ENCODE measurements around the gene CTTN.
"Not testable (repeated sequence)": the region's sequence is repeated elsewhere in the genome, so short reads cannot be mapped to it uniquely, and the experiment has no call there.

Gene CTTN

GRCh38 chr11:70429724-70430521 lies 31.6 kb downstream of the CTTN start:
- no peak for DNase-seq

- DNase-seq: no peak
These were observed 32.6 kb downstream of the CTTN start for GRCh38 chr11:70430671-70431574.

- no peak for DNase-seq
These were observed 33.3 kb downstream of the CTTN start for GRCh38 chr11:70431611-70432010.

- no peak for DNase-seq
These were observed 33.7 kb downstream of the CTTN start for GRCh38 chr11:70432065-70432464.

- DNase-seq: no peak
These were observed 34.3 kb downstream of the CTTN start for GRCh38 chr11:70432580-70432979.

- DNase-seq: no peak
These were observed 34.7 kb downstream of the CTTN start for GRCh38 chr11:70433038-70433437.

- DNase-seq: no peak
These were observed 35.2 kb downstream of the CTTN start for GRCh38 chr11:70433526-70433925.

- DNase-seq: no peak
These were observed 35.9 kb downstream of the CTTN start for GRCh38 chr11:70433966-70434812.

GRCh38 chr11:70434813-70435278 lies 36.5 kb downstream of the CTTN start:
- DNase-seq: no peak

- DNase-seq: no peak
These were observed 37.0 kb downstream of the CTTN start for GRCh38 chr11:70435361-70435760.

- no peak for DNase-seq
These were observed 37.6 kb downstream of the CTTN start for GRCh38 chr11:70435765-70436500.

GRCh38 chr11:70436501-70436860 lies 38.2 kb downstream of the CTTN start:
- DNase-seq: no peak

GRCh38 chr11:70437111-70437784 lies 38.9 kb downstream of the CTTN start:
- DNase-seq: no peak

- DNase-seq: no peak
These were observed 41.9 kb downstream of the CTTN start for GRCh38 chr11:70440206-70440605.

- no peak for DNase-seq
These were observed 45.4 kb downstream of the CTTN start for GRCh38 chr11:70443773-70444030.

GRCh38 chr11:70445091-70445490 lies 46.8 kb downstream of the CTTN start:
- no peak for DNase-seq

GRCh38 chr11:70445605-70446004 lies 47.3 kb downstream of the CTTN start:
- no peak for DNase-seq

GRCh38 chr11:70448983-70449567 lies 50.7 kb downstream of the CTTN start:
- DNase-seq: no peak

- DNase-seq: no peak
These were observed 56.0 kb downstream of the CTTN start for GRCh38 chr11:70454197-70454767.

- DNase-seq: not testable (repeated sequence)
These were observed 56.5 kb downstream of the CTTN start for GRCh38 chr11:70454811-70455210.

- DNase-seq: no peak
These were observed 57.0 kb downstream of the CTTN start for GRCh38 chr11:70455354-70455753.
